IMR-90 (cell line): ENCODE results near the gene TLCD2. TPM values are rescaled to one million over a fixed set of nuclear protein-coding genes. Genes with fewer than 3 reads are reported as not detected.

Experiments used
- ATAC-seq: fragments of 200-7000 bp; cut with Tn5 transposase; 2 replicates; pipeline ENCODE4 v1.9.1; 2020; ENCODE audit warnings: low read depth, mild to moderate bottlenecking, moderate library complexity
- BruUV-seq: library from RNA; stranded (reverse); fragments of 400-500 nt; replicated peaks from 2 replicates; lab custom pipeline; 2021; lab: Mats Ljungman, UMichigan
- CTCF ChIA-PET: fragments of 300-600 bp; formaldehyde crosslinking; extraction: SDS; loops from one replicate; lab custom pipeline; 2021; ENCODE audit warnings: antibody characterized with exemption; lab: Yijun Ruan, JAX
- POLR2A ChIA-PET: fragments of 300-600 bp; sonication (Branson Sonifier 250); formaldehyde crosslinking; loops from one replicate; lab custom pipeline; 2022; ENCODE audit warnings: antibody characterized with exemption; ENCODE audit not compliant: unreplicated experiment; lab: Charles Lee
- DNase-seq: peaks from one replicate; pipeline ENCODE4 v3.0.0; 2013
- H2AFZ ChIP-seq: replicated peaks from 2 replicates; pipeline ENCODE3; 2013; ENCODE audit warnings: low read length, mild to moderate bottlenecking; ENCODE audit not compliant: poor library complexity
- H2AK5ac ChIP-seq: 2 replicates; pipeline ENCODE4 v1.6.1; 2013; ENCODE audit warnings: low read depth, low read length, inconsistent platforms
- H2AK9ac ChIP-seq: replicated peaks from 2 replicates; pipeline ENCODE3; 2013; ENCODE audit warnings: mild to moderate bottlenecking, low read depth, low read length, moderate library complexity; ENCODE audit not compliant: poor library complexity
- H2BK120ac ChIP-seq: 2 replicates; pipeline ENCODE4 v1.6.1; 2013; ENCODE audit warnings: low read depth, low read length, inconsistent platforms
- H2BK15ac ChIP-seq: 3 replicates; pipeline ENCODE4 v1.6.1; 2013; ENCODE audit warnings: low read depth, low read length, inconsistent platforms
- H2BK20ac ChIP-seq: 2 replicates; pipeline ENCODE4 v1.6.1; 2013; ENCODE audit warnings: low read depth, mild to moderate bottlenecking, inconsistent platforms, low read length, moderate library complexity
- H2BK5ac ChIP-seq: 2 replicates; pipeline ENCODE4 v1.6.1; 2013; ENCODE audit warnings: mild to moderate bottlenecking, low read depth, low read length, inconsistent platforms; ENCODE audit not compliant: poor library complexity, severe bottlenecking
- H3K14ac ChIP-seq: replicated peaks from 2 replicates; pipeline ENCODE4 v1.6.1; 2013; ENCODE audit warnings: low read depth, low read length, inconsistent platforms
- H3K18ac ChIP-seq: 2 replicates; pipeline ENCODE4 v1.6.1; 2013; ENCODE audit warnings: low read depth, low read length, control low read depth
- H3K23ac ChIP-seq: 2 replicates; pipeline ENCODE4 v1.6.1; 2013; ENCODE audit warnings: low read depth, low read length, inconsistent platforms
- H3K27ac ChIP-seq: 2 replicates; pipeline ENCODE4 v1.5.1; 2013; ENCODE audit warnings: mild to moderate bottlenecking, control low read depth, low read length; ENCODE audit not compliant: insufficient read depth
- H3K27me3 ChIP-seq: 2 replicates; pipeline ENCODE4 v1.6.1; 2013; ENCODE audit warnings: low read length; ENCODE audit not compliant: control insufficient read depth, insufficient read depth
- H3K36me3 ChIP-seq: 2 replicates; pipeline ENCODE4 v1.6.1; 2013; ENCODE audit warnings: low read length, mixed read lengths; ENCODE audit not compliant: control insufficient read depth, insufficient read depth
- H3K4ac ChIP-seq: 2 replicates; pipeline ENCODE4 v1.6.1; 2013; ENCODE audit warnings: low read depth, low read length, inconsistent platforms
- H3K4me1 ChIP-seq: 2 replicates; pipeline ENCODE4 v1.6.1; 2013; ENCODE audit warnings: low read length, mixed read lengths; ENCODE audit not compliant: control insufficient read depth, insufficient read depth
- H3K4me2 ChIP-seq: 2 replicates; pipeline ENCODE4 v1.6.1; 2013; ENCODE audit warnings: low read depth, mild to moderate bottlenecking, control low read depth, low read length, moderate library complexity
- H3K4me3 ChIP-seq: 2 replicates; pipeline ENCODE4 v1.5.1; 2013; ENCODE audit warnings: low read depth, mild to moderate bottlenecking, control low read depth, low read length, moderate library complexity; ENCODE audit not compliant: insufficient read depth
- H3K56ac ChIP-seq: 2 replicates; pipeline ENCODE4 v1.6.1; 2013; ENCODE audit warnings: low read length, inconsistent platforms; ENCODE audit not compliant: insufficient read depth; ENCODE audit errors: extremely low read depth
- H3K79me1 ChIP-seq, 2 experiments: 2 replicates each; pipeline ENCODE4 v1.6.1; 2013; ENCODE audit warnings: low read length in 2 of 2, inconsistent platforms in 1 of 2, low read depth in 1 of 2
- H3K9ac ChIP-seq: 2 replicates; pipeline ENCODE4 v1.6.1; 2013; ENCODE audit warnings: low read depth, low read length, control low read depth
- H3K9me1 ChIP-seq: 2 replicates; pipeline ENCODE4 v1.6.1; 2013; ENCODE audit warnings: low read length, inconsistent platforms; ENCODE audit not compliant: insufficient read depth
- H3K9me3 ChIP-seq: 2 replicates; pipeline ENCODE4 v1.6.1; 2013; ENCODE audit warnings: low read length; ENCODE audit not compliant: control insufficient read depth, insufficient read depth
- H4K20me1 ChIP-seq: 2 replicates; pipeline ENCODE4 v1.6.1; 2013; ENCODE audit warnings: low read length, inconsistent platforms; ENCODE audit not compliant: insufficient read depth
- H4K5ac ChIP-seq: 2 replicates; pipeline ENCODE4 v1.6.1; 2013; ENCODE audit warnings: mild to moderate bottlenecking, low read depth, low read length, control low read depth
- H4K8ac ChIP-seq, 2 experiments: 2 replicates each; pipeline ENCODE4 v1.6.1; 2013; ENCODE audit warnings: low read depth in 2 of 2, low read length in 2 of 2, control low read depth in 1 of 2, inconsistent platforms in 1 of 2
- H4K91ac ChIP-seq: 2 replicates; pipeline ENCODE4 v1.6.1; 2013; ENCODE audit warnings: low read depth, low read length, inconsistent platforms; ENCODE audit not compliant: insufficient read depth
- BHLHE40 ChIP-seq: fragments of 150-350 bp; IDR thresholded peaks from 2 replicates; pipeline ENCODE4 v1.6.1; 2016; ENCODE audit warnings: mild to moderate bottlenecking, low read depth, low read length
- CEBPB ChIP-seq: IDR thresholded peaks from 2 replicates; pipeline ENCODE4 v1.6.1; 2012; ENCODE audit warnings: low read depth, low read length, improper control_type of control experiment
- CHD1 ChIP-seq: IDR thresholded peaks from 2 replicates; pipeline ENCODE4 v1.6.1; 2012; ENCODE audit warnings: low read depth, low read length, improper control_type of control experiment
- CTCF ChIP-seq: conservative IDR thresholded peaks from 2 replicates; pipeline ENCODE4 v1.5.1; 2012; ENCODE audit warnings: mild to moderate bottlenecking, low read depth, low read length, improper control_type of control experiment
- FOS ChIP-seq: fragments of 150-350 bp; IDR thresholded peaks from 2 replicates; pipeline ENCODE4 v1.6.1; 2016; ENCODE audit warnings: low read depth, low read length
- MAFK ChIP-seq: IDR thresholded peaks from 2 replicates; pipeline ENCODE4 v1.6.1; 2012; ENCODE audit warnings: low read depth, low read length, improper control_type of control experiment
- MAZ ChIP-seq: IDR thresholded peaks from 2 replicates; pipeline ENCODE4 v1.6.1; 2012; ENCODE audit warnings: low read depth, mild to moderate bottlenecking, low read length, improper control_type of control experiment, moderate library complexity, borderline replicate concordance
- MXI1 ChIP-seq: IDR thresholded peaks from 2 replicates; pipeline ENCODE4 v1.6.1; 2012; ENCODE audit warnings: low read depth, mild to moderate bottlenecking, low read length, moderate library complexity, borderline replicate concordance
- NFE2L2 ChIP-seq: fragments of 150-350 bp; IDR thresholded peaks from 2 replicates; pipeline ENCODE4 v1.6.1; 2016; ENCODE audit warnings: low read depth, mild to moderate bottlenecking, low read length
- RAD21 ChIP-seq: IDR thresholded peaks from 2 replicates; pipeline ENCODE4 v1.6.1; 2012; ENCODE audit warnings: low read length, improper control_type of control experiment
- RFX5 ChIP-seq: IDR thresholded peaks from 2 replicates; pipeline ENCODE4 v1.8.0; 2012; ENCODE audit warnings: low read depth, mild to moderate bottlenecking, low read length, moderate library complexity
- SMC3 ChIP-seq: fragments of 150-350 bp; IDR thresholded peaks from 2 replicates; pipeline ENCODE4 v1.6.1; 2016; ENCODE audit warnings: low read depth, mild to moderate bottlenecking, antibody characterized with exemption, low read length, moderate library complexity
- WGBS, 2 experiments: methylation state at CpG; one replicate each; pipeline versions ENCODE4 v1.1.5 to v1.1.7; 2013; ENCODE audit warnings: missing lambda C conversion rate in 2 of 2; ENCODE audit not compliant: insufficient read length in 1 of 2; ENCODE audit errors: extremely low coverage in 2 of 2; 5-methylcytosine and 5-hydroxymethylcytosine counted together
- dilution Hi-C: fragments of 300-500 bp; cut with HindIII; formaldehyde crosslinking; loops from one replicate; pipeline ENCODE4 v1.14.3; 2018; ENCODE audit warnings: low sequenced_read_pairs; ENCODE audit not compliant: unreplicated experiment
- in situ Hi-C: fragments of 300-500 bp; cut with MboI; formaldehyde crosslinking; loops from 3 replicates; pipeline ENCODE4 v1.14.3; 2019; ENCODE audit warnings: low sequenced_read_pairs, inconsistent platforms, mixed read lengths
- intact Hi-C: fragments of 100-400 bp; cut with micrococcal nuclease; formaldehyde crosslinking; loops from 2 replicates; pipeline ENCODE4 v1.10.0; 2022
- polyA plus RNA-seq, 3 experiments: library from polyadenylated mRNA; depleted of rRNA; stranded (reverse); fragments of >200 nt; gene quantifications; 2 replicates each; pipeline ENCODE4 v1.2.3, GENCODE V29; 2012; ENCODE audit warnings: low replicate concordance in 1 of 3
- total RNA-seq: library from RNA; depleted of rRNA; stranded (reverse); fragments of >200 nt; gene quantifications from 2 replicates; pipeline ENCODE4 v1.2.3, GENCODE V29; 2012
- TF ChIP-seq, protein P1 (sequence below): fragments of 150-350 bp; IDR thresholded peaks from 2 replicates; pipeline ENCODE4 v1.6.1; 2016; ENCODE audit warnings: low read depth, mild to moderate bottlenecking, low read length, moderate library complexity, borderline replicate concordance
- TF ChIP-seq, protein P2 (sequence below): fragments of 150-350 bp; IDR thresholded peaks from 2 replicates; pipeline ENCODE4 v1.6.1; 2017; ENCODE audit warnings: mild to moderate bottlenecking, antibody characterized with exemption, low read length, low read depth

The TLCD2 gene
- total and polyA plus RNA-seq, 2 of the 4 experiments (the other 2 are of a cell fraction), result 0.72 to 1.2 TPM

DNA sequence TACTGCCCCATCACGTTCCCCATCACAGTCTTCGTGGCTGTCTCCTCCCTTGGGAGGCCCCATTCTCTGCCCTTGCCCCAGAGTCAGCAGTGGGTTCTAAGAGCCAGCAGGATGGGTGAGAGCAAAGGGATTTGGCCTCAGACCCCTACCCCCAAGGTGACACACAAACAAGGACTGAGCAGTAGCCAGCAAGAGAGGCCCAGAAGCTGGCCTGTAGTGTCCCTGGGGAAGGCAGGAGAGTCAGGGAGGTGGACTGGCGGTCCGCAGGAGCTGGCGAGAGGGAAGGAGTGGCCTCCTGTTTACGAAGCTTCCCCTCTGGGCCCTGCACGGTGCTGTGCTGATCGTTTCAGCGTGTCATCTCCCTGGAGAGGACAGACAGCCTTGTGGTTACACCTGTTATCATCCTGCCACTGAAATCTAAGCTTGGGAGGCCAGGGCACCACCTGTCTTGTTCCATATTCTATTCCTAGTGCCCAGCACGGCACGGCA lies 22.7 kb upstream of the TLCD2 start:
- no peaks in the 10 kb centered on the region for H4K20me1 ChIP-seq
- ChIA-PET CTCF (no interaction called here), POLR2A (no interaction called here)
- no peak overlapping the region for H3K14ac ChIP-seq
- H2BK20ac ChIP-seq, result no peak overlapping the region
- intact Hi-C loops (no loop called here), in situ Hi-C loops (no loop called here), dilution Hi-C loops (no loop called here)
- H3K4me1 ChIP-seq, result peaks cover 8% of the 10 kb centered on the region
- H2BK15ac ChIP-seq, result no peak overlapping the region
- DNase-seq (no peak), ATAC-seq (no peak)
- H4K91ac ChIP-seq, result no peak overlapping the region
- H3K4me3 ChIP-seq, result no peak overlapping the region
- H3K9ac ChIP-seq, result no peak overlapping the region
- H3K56ac ChIP-seq, result no peak overlapping the region
- H3K9me1 ChIP-seq, result peaks cover 5% of the 10 kb centered on the region; the same call in 1 of the 2 replicates
- no peak overlapping the region for H2AFZ ChIP-seq
- no peak overlapping the region for H3K18ac ChIP-seq
- H4K5ac ChIP-seq, result no peak overlapping the region
- no peak overlapping the region for H2BK5ac ChIP-seq
- H2AK9ac ChIP-seq, result peak overlapping the region; percentile 70
- no peak for TF ChIP-seq MXI1
- TF ChIP-seq RFX5, result no peak
- TF ChIP-seq FOS, result no peak
- no peak for TF ChIP-seq CEBPB
- TF ChIP-seq RAD21, result no peak
- no peak for TF ChIP-seq CHD1
- no peak for TF ChIP-seq CTCF
- TF ChIP-seq NFE2L2, result no peak
- TF ChIP-seq, protein P1, sequence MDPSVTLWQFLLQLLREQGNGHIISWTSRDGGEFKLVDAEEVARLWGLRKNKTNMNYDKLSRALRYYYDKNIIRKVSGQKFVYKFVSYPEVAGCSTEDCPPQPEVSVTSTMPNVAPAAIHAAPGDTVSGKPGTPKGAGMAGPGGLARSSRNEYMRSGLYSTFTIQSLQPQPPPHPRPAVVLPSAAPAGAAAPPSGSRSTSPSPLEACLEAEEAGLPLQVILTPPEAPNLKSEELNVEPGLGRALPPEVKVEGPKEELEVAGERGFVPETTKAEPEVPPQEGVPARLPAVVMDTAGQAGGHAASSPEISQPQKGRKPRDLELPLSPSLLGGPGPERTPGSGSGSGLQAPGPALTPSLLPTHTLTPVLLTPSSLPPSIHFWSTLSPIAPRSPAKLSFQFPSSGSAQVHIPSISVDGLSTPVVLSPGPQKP, result no peak
- no peak for TF ChIP-seq SMC3
- no peak for TF ChIP-seq MAFK
- TF ChIP-seq BHLHE40, result no peak
- TF ChIP-seq MAZ, result no peak
- TF ChIP-seq, protein P2, sequence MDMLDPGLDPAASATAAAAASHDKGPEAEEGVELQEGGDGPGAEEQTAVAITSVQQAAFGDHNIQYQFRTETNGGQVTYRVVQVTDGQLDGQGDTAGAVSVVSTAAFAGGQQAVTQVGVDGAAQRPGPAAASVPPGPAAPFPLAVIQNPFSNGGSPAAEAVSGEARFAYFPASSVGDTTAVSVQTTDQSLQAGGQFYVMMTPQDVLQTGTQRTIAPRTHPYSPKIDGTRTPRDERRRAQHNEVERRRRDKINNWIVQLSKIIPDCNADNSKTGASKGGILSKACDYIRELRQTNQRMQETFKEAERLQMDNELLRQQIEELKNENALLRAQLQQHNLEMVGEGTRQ, result no peak
- H2BK120ac ChIP-seq, result no peak overlapping the region
- no peaks in the 10 kb centered on the region for H3K27me3 ChIP-seq
- peaks cover 0 to 13% of the 10 kb centered on the region in 2 experiments; a peak in 1 of 4 replicates for H3K79me1 ChIP-seq
- H3K4me2 ChIP-seq, result no peak overlapping the region
- no peak overlapping the region for H3K23ac ChIP-seq
- H3K9me3 ChIP-seq, result no peaks in the 10 kb centered on the region
- peaks cover 30% of the 10 kb centered on the region for H3K36me3 ChIP-seq
- no peak overlapping the region for H4K8ac ChIP-seq
- no peak overlapping the region for H3K4ac ChIP-seq
- WGBS, 2 experiments, result 91% methylated on average over 5 of the region's 11 CpGs; no CpG with 5 or more reads in 1 of the 2 experiments
- no TSS peak for BruUV-seq
- no peak overlapping the region for H3K27ac ChIP-seq
- H2AK5ac ChIP-seq, result no peak overlapping the region
